HG03521 (cell line): ENCODE data around the gene CEP55.
"Not testable (repeated sequence)": the region's sequence is repeated elsewhere in the genome, so short reads cannot be mapped to it uniquely, and the experiment has no call there.

Source experiments
- ATAC-seq: cut with Tn5 transposase; IDR thresholded peaks from one replicate; pipeline ENCODE4 v1.9.1; 2021; ENCODE audit warnings: mild to moderate bottlenecking, moderate library complexity; ENCODE audit not compliant: unreplicated experiment

CEP55 gene

GRCh38 chr10:93496322-93497041 is at the start of gene CEP55:
CEP55 (plus strand) TSS chr10:93496612; CDS start chr10:93500052, 3,440 bp downstream.
- ATAC-seq = peak; percentile 98

- no peak for ATAC-seq
These were observed 49.4 kb upstream of the CEP55 start for GRCh38 chr10:93447019-93447418.

GRCh38 chr10:93447970-93448369 is 48.4 kb upstream of the CEP55 start:
- ATAC-seq = no peak

- no peak for ATAC-seq
These were observed 45.0 kb upstream of the CEP55 start for GRCh38 chr10:93451244-93451947.

GRCh38 chr10:93452143-93452542 is 44.3 kb upstream of the CEP55 start:
- ATAC-seq = no peak

DNA sequence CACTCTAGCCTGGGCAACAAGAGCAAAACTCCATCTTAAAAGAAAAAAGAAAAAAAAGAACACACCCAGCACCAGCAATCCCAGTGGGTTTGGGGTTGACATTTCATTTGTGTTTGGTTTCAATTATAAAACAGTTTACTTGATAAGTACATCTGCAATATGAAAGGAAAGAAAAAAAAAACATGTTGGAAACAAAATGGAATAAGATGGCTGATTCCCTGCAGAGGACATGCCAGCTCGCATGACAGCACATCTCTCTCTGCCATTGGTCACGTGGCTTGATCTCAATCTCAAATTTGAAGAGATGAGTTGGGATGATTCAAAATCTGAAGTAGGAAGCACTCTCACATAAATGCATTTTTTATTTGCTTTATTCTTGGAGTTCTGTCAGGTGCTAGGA is 42.3 kb upstream of the CEP55 start:
- no peak for ATAC-seq

- no peak for ATAC-seq
These were observed 41.7 kb upstream of the CEP55 start for GRCh38 chr10:93454736-93455135.

- no peak for ATAC-seq
These were observed 39.9 kb upstream of the CEP55 start for GRCh38 chr10:93456480-93456879.

DNA sequence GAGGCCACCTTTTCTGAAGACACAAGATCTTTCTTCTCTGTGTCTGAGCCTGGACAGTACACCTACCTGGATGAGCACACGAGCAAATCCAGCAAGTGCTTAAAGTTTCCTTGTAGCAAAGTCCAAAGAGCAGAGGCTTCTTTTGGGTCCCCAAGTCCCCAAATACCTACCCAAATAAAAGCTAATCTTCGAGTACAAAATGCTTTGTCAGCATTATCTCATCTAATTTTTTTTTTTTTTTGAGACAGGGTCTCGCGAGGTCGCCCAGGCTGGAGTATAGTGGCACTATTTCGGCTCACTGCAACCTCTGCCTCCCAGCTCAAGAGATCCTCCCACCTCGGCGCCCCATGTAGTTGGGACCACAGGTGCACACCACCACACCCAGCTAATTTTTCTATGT is 38.9 kb upstream of the CEP55 start:
- ATAC-seq = no peak

DNA sequence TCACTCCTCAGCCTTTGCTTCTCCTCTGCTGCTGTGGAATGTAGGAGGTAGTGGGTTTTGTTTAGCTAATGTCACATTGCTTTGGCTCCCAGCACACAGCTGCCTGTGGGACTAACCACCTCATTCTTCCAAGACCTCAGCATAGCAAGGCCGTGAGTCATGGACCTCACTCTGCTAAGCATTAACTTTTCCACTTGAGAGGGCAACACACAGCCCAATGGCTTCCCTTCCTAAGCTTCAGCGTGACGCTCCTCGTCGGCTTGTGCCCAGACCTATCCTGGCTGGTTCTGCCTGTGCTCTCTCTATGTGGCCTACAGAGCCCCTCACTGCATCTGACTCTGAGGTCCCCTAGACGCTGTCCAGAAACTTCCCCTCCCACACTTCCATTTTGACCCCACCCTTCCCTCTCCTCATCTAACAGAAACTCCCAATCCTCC is 37.6 kb upstream of the CEP55 start:
- ATAC-seq = no peak

DNA sequence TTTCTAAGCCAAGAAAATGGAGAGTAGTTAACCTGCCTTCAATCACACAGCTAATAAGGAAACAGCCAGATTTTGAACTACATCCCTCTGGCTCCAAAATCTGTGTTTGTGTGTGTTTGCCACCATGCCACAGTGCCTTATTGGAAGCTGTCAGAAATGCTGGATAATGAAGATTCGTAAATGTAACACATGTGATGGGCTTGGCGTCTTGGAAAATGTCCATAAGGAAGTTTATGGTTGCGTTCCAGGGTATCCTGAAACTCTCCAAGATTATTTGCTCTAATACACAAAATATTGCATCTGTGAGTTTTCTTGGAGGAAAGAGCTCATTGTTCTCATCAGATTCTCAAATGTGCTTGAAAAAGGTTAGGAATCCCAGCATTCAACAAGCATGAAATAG is 36.9 kb upstream of the CEP55 start:
- ATAC-seq = no peak

DNA sequence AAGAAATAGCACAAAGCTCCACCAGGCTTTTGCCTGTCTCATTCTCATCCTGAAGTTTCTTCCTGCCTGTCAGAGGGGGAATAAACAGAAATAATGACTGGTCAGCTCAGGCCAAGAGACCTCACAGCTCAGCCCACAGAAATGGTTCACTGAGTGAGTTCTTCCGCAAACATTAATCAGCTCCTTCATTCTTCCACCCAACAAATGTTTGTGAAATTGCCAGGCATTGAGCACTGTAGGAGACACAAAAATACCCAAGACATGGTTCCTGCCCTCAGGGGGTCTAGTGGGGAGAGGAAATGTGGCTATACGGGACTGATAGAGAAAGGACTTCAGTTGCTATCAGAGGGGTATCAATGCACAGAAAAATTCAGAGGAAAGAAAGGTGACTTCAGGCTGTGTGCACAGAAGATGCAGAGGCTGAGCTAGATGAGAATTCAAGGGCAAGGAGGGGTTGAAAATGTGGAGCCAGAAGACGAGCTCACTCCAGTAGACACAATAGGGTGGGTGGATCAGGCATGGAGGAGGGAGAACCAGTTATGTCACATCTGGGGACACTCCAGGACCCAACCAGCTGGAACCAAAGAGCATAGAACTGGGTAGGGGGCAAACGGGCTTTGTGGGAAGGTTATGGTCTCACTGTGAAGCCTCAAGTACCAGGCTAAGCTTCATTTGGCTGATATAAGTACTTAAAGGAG is 35.2 kb upstream of the CEP55 start:
- ATAC-seq = no peak

GRCh38 chr10:93461807-93462178 is 34.6 kb upstream of the CEP55 start:
- ATAC-seq = no peak

- no peak for ATAC-seq
These were observed 34.0 kb upstream of the CEP55 start for GRCh38 chr10:93462371-93462770.

DNA sequence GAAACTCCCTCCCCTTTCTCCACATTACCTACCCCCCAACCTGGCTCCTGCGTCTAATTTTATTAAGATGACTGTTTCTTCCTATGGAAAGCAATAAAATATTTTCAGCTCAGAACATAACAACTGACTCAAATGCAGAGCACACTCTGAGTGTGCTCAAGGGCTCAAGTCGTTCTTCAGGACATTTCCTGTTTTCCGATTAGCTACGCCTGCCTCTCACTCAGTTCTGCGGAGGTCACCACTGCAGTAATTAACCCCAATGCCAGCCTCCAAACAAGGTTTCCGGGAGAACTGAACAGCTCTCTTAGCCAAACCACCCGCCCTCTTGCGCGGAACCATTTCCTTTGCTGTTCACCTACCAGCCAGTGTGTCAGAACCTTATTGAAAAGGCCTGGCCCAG is 33.5 kb upstream of the CEP55 start:
- no peak for ATAC-seq

DNA sequence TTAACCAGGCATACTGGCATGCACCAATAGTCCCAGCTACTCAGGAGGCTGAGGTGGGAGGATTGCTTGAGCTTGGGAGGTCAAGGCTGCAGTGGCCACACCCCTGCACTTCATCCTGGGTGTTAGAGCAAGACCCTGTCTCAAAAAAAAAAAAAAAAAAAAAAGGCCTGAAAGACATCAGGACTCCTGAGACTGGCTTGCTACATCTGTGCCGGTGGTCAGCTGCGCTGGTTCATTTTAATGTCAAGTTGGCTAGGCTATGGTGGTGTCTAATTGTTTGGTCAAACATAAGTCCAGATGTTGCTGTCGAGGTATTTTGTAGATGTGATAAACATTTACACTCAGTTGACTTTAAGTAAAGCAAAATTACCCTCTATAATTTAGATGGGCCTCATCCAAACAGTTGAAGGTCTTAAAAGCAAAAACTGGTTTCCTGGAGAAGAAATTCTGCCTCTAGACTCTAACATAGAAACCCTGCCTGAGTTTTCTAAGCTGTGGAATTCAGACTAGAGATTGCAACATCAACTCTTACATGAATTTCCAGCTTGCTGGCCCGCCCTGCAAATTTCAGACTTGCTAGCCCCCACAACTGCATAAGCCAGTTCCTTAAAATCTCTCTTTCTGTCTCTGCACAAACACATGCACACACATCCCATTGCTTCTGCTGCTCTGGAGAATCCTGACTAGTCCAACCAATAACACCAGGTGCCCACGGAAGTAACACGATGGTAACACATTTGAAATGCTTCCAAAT is 32.5 kb upstream of the CEP55 start:
- no peak for ATAC-seq

GRCh38 chr10:93464776-93465388 is 31.5 kb upstream of the CEP55 start:
- ATAC-seq = no peak

GRCh38 chr10:93465806-93466675 is 30.4 kb upstream of the CEP55 start:
- ATAC-seq = no peak

DNA sequence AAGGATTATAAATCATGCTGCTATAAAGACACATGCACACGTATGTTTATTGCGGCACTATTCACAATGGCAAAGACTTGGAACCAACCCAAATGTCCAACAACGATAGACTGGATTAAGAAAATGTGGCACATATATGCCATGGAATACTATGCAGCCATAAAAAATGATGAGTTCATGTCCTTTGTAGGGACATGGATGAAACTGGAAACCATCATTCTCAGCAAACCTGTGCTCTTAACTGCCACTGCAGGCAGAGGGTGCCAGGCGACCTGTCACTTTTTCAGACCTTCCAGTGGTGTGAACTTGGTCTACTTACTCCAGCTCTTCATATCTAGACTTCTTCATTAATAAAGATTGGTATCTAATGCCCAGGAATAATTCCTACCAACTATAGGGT is 28.8 kb upstream of the CEP55 start:
- not testable (repeated sequence) for ATAC-seq
